CD1c-positive myeloid dendritic cell (primary cell): ENCODE measurements around the gene FKBP9.
"Not testable (repeated sequence)": the region's sequence is repeated elsewhere in the genome, so short reads cannot be mapped to it uniquely, and the experiment has no call there.

Experiments used
- DNase-seq: peaks from one replicate; pipeline ENCODE4 v3.0.0-alpha.2; 2016; ENCODE audit errors: extremely low spot score

Gene FKBP9

DNA sequence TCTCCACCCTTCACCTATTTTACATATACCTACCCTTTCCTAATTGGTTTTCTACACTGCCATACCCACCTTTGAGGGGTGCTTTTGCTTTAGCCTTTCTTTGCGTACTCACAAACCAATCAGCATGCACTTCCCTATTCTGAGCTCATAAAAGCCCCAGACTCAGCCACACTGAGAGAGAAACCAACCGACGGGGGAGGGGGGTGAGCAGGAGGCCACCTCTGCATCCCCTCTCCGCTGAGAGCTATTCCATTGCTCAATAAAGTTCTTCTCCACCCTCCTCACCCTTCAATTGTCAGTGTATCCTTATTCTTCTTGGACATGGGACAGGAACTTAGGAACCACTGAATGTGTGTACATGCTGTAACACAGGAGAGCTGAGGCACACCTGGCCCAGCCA lies 9.0 kb upstream of the FKBP9 start:
- no peak for DNase-seq

DNA sequence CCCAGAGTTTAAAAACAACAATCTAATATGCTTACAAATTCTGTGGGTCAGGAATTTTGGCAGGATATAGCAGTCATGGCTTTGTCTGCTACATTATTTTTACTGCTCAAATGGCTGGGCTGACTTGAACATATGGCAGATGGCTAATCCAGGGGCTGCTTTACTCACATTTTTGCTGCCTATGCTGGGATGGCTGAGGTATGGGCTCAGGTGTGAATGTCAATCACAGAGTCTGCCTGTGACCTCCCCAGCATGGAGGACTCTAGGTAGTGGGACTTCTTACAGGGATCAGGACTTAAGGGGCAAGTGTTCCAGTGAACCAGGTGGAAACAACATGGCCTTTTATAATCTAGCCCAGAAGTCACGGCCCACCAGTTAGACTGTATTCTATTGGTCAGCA lies 4.4 kb upstream of the FKBP9 start:
- DNase-seq = no peak

DNA sequence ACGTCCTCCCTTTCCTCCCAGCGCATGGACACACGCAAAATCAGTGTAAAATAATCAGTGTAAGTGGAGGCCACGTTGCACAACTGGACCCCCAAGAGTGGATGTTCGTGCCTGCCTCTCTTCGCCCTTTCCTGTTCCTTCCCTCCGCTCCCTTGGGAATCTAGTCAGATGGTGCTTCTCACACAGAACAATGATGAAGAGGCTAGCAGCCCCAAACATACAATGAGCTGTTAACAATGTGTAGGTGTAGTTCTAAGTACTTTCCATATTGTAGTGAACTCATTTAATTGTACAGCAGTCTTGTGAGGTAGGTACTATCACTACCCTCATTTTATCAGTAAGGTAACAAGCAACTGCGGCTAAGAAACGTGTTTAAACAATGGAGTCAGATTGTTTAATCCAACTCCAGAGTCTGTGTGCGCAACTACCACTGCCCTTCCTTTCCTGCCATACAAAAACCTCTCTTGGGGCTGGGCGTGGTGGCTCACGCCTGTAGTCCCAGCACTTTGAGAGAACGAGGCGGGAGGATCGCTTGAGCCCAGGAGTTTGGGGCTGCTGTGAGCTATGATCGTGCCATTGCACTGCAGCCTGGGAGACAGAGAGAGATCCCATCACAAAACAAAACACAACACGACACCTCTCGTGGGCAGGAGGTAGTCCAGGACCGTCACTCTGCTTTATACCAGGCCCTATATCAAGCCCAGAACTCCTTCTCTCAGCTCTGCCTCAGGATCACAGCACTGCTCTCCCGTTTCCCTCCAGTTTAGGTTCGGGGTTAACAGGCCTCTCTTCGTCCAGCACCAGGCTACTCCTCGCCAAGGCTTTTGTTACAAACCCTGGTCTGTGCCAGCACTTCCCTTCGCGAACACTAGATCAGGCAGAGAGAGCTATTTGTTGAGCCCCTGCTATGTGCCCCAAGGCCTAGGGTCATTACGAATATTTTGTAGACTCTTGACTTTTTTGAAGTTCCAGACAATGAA lies 1.1 kb downstream of the FKBP9 start:
- DNase-seq = no peak

DNA sequence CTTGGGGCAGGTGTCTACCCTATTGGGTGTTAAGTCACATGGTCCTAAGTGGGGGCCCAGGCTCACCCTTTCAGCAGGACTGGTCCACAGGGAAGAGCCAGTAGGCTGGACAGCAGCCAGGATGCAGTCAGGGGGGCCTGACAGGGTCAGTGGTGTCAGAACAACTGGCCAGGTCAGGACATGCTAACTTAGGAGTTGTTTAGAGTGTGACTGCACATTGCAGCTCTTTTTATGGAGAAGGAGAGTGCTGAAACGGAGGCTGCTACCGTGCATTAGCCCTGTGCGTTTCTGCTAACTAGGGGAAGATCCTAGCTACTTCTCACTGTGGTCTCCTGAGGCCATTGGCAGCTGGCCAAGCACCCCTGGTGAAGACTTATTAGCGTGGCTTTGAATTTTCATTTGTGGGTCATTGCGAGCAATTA lies 6.7 kb downstream of the FKBP9 start:
- not testable (repeated sequence) for DNase-seq

DNA sequence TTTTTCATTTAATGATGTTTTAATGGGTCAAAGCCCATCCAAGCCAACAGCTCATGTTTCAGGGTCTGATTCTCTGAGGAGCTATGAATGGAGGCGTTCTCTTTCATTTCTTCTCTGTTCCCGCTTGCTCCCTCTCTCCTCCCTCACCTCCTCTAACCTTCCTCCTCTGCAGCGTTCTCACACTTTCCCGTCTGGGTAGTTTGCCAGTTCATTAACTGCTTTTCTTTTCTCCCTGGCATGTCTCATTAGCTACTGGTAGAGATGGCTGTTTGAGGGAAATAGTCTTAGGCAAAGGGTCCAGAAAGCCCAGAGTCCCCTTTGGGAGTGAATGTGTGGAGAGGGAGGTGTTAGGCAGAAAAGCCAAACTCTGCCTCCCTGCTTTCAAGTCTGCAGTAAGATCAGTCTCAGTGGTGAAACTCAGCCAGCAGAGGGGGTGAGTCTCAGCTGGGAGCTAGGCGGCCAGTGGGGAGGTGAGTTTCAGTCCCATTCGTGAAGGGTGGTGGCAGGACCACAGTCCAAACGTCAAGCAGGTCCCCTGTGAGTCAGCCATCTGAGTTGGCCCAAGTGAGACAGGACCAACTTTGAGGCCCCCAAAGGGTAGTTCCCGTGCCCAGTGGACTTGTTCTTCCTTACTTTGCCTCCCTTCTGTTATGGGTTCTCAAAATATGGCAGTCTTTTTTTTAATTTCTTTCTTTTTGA lies 7.4 kb downstream of the FKBP9 start:
- not testable (repeated sequence) for DNase-seq

DNA sequence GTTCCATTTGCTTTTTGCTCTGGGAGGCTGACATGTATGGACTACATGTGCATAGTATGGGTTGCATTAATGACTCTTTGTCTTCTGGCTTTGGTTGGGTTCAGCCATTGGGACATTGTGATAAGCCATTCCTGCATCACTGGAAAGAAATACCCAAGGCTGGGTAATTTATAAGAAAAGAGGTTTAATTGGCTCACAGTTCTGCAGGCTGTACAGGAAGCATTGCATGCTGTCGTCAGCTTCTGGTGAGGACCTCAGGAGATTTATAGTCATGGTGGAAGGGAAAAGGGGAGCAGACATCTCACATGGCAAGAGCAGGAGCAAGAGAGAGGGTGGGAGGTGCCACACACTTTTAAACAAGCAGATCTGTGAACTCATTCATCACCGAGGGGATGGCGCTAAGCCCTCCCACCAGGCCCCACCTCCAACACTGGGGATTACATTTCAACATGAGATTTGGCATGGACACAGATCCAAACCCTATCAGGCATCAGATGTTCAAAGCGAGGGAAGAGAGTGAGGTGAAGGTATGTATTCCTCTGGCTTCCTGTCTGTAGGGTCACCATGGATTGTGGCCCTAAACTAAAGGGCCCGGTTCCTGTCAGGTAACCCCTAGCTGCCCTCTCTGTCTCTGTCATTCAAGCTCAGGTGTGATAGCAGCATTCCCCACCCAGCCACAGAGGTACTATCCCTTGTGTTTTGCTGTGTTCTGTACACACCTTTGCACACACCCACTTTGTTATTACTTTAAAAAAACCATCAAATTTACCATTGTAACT lies 9.4 kb downstream of the FKBP9 start:
- DNase-seq = not testable (repeated sequence)

DNA sequence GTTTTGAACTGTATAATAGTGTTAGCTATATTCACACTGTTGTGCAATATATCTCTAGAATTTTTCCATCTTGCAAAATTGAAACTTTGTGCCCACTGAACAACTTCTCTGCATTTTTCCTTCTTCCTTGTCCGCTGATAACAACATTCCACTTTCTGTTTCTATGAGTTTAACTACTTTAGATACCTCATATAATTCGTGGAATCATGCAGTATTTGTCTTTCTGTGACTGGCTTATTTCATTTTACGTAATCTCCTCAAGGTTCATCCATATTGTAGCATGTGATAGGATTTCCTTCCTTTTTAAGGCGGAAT lies 10.0 kb downstream of the FKBP9 start:
- not testable (repeated sequence) for DNase-seq

DNA sequence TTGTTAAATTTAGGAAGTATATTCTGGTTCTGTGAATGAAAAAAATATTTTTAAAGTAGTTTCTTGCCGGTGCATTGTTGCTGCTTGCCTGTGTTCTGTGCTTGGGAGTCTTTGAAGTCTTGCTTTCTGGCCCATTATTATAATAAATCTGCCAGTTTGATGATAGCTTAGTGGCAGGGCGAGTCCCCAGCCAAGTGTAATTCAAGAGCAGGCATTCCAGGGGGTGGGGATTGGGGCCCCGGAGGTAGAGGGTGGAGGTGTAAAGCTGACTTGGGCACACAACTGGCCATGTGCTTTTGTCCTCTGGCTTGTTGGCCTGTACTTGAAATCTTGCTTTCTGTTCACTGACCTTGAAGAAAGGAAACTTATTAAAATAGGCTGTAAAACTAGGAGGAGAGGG lies 14.7 kb downstream of the FKBP9 start:
- not testable (repeated sequence) for DNase-seq

DNA sequence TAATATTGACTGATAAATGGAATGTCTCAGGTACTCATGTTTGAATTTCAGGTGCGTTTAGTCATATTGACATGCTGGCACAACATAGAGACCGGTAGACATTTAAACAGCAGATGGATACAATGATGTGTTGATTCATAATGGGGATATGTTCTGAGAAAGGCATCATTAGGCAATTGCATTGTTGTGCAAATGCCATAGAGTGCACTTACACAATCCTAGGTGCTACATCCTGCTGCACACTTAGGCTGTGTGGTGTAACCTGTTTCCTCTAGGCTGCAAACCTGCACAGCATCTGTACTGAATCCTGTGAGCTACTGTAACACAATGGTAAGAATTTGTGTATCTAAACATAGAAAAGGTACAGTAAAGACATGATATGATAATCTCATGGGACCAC lies 19.9 kb downstream of the FKBP9 start:
- DNase-seq = not testable (repeated sequence)

DNA sequence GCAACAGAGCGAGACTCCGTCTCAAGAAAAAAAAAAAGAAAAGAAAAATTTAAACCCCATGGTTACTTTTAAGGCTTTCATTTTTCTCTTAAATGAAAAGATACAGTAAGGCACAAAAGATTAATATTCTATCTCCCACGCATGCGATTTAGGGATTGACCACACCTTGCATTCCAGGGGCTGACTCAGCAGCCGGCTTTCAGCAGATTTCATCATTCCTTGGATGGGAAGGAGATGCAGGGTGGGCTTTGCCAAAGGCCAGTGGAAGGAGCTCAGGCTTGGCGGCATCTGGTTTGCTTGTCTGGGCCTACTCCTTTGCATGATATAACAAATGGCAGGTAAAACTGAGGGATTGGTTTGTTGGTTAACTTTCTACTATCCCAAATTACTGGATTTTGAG lies 22.0 kb downstream of the FKBP9 start:
- DNase-seq = not testable (repeated sequence)

DNA sequence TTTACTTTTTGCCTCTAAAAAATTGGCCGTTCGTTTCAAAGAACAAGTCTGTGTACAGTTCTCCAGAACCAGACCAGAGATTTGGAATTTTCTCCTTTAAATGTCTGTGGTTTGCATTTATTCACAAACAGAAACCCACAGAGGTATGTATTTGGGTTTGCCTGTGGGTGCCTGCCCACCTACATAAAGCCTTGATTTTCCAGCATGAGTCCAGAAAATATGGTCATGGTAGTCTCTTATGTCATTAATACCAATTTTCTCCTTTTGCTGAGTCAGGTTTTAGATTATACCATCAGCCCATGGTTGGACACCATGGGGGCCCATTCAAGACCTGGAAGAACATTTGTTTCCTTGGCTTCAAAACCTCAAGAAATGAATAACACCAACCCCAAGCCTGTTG lies 22.7 kb downstream of the FKBP9 start:
- DNase-seq = not testable (repeated sequence)

DNA sequence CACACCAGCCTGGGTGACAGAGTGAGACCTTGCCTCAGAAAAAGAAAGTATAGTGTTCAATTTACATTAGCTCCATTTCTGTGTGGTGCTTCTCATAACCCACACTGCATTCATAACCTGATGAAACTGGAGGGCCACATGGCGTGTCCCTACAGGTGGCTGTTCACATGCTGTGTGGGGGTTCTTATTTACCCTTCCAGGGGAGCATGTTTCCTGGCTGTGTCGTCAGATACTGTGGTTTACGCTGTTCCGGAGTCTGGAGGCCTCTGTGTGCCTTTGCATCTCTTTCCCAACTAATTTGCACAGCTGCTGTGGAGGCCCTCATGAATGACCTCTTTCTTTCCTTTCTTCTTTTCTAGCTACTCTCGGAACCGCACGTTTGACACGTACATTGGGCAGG lies 30.9 kb downstream of the FKBP9 start:
- not testable (repeated sequence) for DNase-seq

DNA sequence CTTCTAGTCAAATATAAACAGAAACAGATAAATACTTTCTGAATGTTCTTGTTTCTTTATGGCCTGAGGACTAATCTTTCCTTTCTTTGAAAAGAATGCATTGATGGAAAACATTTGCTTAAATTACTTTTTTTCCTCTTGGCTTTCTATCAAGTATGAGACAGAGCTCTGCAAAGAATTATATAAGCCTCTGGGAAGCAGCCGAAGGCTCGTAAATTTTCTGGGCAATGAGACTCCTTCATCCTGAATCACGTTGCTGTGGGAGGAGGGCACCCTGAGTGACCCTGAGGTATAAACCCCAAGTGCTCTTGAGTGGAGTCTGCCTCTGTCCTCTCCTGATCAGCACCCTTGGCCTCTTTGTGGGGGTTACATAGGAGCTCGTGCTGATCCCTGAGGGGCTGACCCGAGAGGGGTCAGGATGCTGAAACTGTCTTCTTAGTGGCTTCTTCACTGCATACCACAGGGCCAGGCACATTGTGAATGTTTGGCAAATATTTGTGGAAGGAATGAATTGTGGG lies 33.9 kb downstream of the FKBP9 start:
- not testable (repeated sequence) for DNase-seq

DNA sequence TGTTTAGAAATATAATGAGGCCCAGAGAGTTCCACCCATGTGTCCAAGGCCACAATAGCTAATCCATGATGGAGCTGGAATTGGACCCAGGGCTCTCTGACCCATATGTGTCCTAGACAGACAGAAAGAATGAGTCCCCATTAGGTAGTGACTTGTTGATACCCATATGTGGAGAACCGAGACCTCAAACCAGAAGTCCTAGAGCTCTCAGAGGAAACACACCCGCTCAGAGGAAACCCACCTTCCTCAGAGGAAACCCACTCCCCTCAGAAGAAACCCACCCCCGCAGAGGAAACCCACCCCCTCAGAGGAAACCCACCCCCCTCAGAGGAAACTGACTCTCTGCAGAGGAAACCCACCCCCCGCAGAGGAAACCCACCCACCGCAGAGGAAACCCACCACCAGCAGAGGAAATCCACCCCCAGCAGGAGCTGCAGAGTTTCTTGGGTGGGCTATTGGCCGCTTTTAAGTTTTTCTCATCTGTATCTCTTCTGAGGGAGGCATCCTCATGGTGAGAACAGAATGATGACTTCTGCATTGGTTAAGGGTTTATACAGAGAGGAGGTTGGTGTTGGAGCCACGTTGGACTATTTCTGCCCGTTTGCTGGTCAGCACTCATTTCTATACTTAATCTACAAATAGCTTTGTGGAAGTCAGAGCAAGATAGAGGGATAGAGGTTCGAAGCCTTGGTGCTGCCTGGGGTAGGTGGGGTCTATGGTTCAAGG lies 34.9 kb downstream of the FKBP9 start:
- DNase-seq = not testable (repeated sequence)

DNA sequence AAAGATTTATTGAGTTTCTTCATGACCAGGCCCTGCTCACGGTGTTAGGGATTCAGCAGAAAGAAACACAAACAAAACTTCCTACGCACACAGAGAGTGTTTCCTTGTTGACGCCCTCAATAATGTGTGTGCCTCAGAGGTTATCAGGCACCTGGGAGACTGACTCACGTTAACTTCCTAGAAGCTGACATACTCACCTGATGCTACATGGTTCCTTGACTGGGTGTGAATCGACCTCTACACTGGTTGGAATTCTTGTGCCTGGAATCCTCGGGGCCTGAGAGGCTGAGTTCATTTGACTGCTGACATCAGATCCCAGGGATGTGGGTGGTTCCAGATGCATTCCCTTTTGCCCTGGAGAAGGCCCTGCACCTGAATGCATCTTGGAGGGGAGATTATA lies 35.5 kb downstream of the FKBP9 start:
- not testable (repeated sequence) for DNase-seq

DNA sequence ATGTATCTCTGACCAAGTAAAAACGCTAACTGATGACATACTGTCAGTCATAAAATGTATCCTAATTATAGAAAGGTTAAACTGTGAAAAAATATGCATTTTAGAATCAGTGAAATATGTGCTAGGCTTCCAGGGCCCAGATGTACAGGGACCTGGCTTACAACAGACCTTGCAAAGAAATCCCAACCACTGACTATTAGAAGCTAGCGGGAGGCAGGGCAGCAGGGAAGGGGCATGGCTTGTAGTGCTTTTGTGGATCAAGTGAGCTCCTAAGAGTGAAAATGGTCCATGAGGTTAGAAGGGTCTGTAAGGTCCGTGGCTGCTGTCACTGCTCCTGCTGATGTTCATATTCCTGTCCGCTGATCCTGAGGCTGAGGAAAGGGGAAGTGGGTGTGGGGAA lies 40.7 kb downstream of the FKBP9 start:
- DNase-seq = not testable (repeated sequence)

DNA sequence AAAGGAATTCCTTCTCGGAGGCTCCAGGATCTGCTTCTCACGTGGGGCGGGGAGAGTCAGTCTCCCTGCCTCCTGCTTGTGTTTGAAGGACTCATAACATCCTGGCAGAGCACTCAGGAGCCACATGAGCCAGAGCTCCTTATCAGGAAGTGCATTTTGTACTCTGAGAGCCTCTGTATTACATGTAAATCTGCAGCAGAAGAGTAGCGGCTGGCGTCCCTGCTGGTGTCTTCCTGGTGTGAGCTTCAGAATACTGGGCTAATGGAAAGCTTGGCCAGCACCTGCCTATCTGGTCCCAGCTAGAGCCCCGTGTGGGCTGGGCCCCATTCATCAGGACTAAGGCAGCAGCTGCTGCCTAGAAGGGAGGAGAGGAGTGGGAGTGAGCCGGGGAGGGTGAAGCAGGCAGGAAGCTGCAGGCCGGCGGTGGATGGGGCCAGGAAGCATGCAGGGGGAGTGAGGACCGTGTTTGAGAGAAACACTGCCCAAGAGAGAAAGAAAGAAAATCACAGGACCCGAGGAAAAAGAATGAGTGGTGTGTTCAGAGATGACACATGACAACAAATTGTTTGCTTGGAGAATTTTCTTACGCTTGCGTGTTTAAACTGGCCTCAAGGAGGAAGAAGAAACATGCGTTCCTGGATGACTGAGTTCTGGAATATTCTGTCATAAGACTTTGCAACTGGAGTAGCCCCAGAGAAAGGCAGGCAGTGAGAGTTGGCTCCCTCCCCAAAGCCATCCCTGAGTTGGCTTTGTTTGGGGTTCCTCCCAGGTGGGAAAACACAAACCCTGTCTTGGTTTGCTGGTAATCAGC lies 41.3 kb downstream of the FKBP9 start:
- DNase-seq = not testable (repeated sequence)

DNA sequence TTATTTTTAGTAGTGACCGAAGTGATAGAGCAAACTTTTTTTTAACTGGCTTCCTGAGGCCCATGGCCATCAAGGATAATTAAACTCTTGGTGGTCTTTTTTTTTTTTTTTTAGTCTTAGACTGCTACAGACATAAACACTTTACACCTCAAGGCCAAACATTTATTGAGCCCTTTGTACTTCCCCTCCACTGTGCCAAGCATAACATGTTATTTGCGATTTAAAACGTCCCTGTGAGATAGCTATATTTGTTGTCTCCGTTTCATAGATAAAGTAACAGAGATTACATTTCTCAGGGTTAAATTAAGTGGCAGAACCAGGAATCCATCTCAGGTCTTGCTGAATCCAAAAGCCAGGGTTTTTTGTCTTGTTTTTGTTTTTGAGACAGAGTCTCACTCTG lies 42.1 kb downstream of the FKBP9 start:
- not testable (repeated sequence) for DNase-seq

DNA sequence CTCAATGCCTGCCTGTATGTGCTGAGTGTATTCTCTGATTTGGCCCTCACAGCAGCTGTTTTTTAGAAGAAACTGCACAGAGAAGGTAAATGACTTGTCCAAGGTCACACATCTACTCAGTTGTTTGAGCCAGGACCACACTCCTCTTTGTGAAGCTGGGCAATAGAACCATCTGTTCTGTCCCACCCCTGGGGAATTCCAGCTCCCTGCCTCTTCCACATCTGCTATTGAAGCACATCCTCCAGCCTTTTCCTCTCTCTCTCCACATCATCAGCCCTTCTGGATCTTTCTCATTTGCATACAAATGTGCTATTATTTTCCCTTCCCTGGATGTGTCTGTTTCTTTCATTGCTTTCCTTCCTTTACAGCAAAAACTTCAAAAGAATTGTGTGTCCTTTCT lies 45.9 kb downstream of the FKBP9 start:
- not testable (repeated sequence) for DNase-seq

DNA sequence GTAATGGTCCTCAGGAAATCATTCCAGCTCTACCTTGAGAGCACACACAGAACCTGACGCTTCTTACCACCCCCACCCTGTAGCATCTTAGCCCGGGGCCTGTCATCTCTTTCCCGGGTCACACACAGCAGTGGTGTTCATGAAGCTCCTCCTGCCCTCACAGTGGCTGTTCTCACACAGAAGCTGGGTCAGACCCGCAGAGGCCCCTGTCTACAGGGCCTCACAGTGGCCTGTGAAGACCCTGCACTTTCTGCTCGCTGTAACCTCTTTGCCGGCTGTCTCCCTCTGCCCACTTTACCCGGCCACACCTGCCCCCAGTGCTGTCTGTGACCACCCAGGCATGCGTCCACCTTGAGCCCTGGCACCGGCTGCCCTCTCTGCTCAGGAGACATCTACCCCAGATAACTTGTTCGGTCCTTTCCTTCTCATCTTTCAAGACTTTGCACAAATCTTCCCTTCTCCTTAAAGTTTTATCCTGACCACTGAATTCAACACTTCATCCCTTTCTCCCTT lies 46.9 kb downstream of the FKBP9 start:
- not testable (repeated sequence) for DNase-seq
